Measurements from ENCODE around the gene ANKRD50. TPM values are rescaled to one million over a fixed set of nuclear protein-coding genes. Genes with fewer than 3 reads are reported as not detected.

Gene ANKRD50
- total RNA-seq, 1 experiment from 2014 or later = 8.7 TPM

GRCh38 chr4:124710015-124710741 is 2.4 kb downstream of the ANKRD50 start:
- DNase-seq (ENCODE audit: low spot score) = no peak

GRCh38 chr4:124708517-124709300 is 3.8 kb downstream of the ANKRD50 start:
- no peak for DNase-seq (ENCODE audit: low spot score)

GRCh38 chr4:124705393-124705792 is 7.1 kb downstream of the ANKRD50 start:
- no peak for DNase-seq (ENCODE audit: low spot score)

GRCh38 chr4:124703154-124703553 is 9.4 kb downstream of the ANKRD50 start:
- DNase-seq (ENCODE audit: low spot score) = no peak

- no peak for DNase-seq (ENCODE audit: low spot score)
Observed at GRCh38 chr4:124697441-124697840, 15.1 kb downstream of the ANKRD50 start.

GRCh38 chr4:124696182-124696581 is 16.4 kb downstream of the ANKRD50 start:
- no peak for DNase-seq (ENCODE audit: low spot score)

- no peak for DNase-seq (ENCODE audit: low spot score)
Observed at GRCh38 chr4:124694946-124695598, 17.5 kb downstream of the ANKRD50 start.

GRCh38 chr4:124694306-124694705 is 18.2 kb downstream of the ANKRD50 start:
- no peak for DNase-seq (ENCODE audit: low spot score)

GRCh38 chr4:124691801-124692200 is 20.7 kb downstream of the ANKRD50 start:
- no peak for DNase-seq (ENCODE audit: low spot score)

GRCh38 chr4:124686279-124686678 is 26.3 kb downstream of the ANKRD50 start:
- DNase-seq (ENCODE audit: low spot score) = no peak

GRCh38 chr4:124685851-124686250 is 26.7 kb downstream of the ANKRD50 start:
- no peak for DNase-seq (ENCODE audit: low spot score)

GRCh38 chr4:124684301-124684700 is 28.2 kb downstream of the ANKRD50 start:
- DNase-seq (ENCODE audit: low spot score) = no peak

- no peak for DNase-seq (ENCODE audit: low spot score)
Observed at GRCh38 chr4:124682384-124682783, 30.1 kb downstream of the ANKRD50 start.

GRCh38 chr4:124666496-124666895 is 46.0 kb downstream of the ANKRD50 start:
- no peak for DNase-seq (ENCODE audit: low spot score)

GRCh38 chr4:124658795-124659194 is 53.7 kb downstream of the ANKRD50 start:
- DNase-seq (ENCODE audit: low spot score) = no peak

- DNase-seq (ENCODE audit: low spot score) = no peak
Observed at GRCh38 chr4:124650614-124651013, 61.9 kb downstream of the ANKRD50 start.

- DNase-seq (ENCODE audit: low spot score) = no peak
Observed at GRCh38 chr4:124647599-124647998, 64.9 kb downstream of the ANKRD50 start.

GRCh38 chr4:124644621-124645020 is 67.9 kb downstream of the ANKRD50 start:
- DNase-seq (ENCODE audit: low spot score) = no peak

GRCh38 chr4:124642846-124643245 is 69.7 kb downstream of the ANKRD50 start:
- DNase-seq (ENCODE audit: low spot score) = no peak

- DNase-seq (ENCODE audit: low spot score) = peak; percentile 47
Observed at GRCh38 chr4:124641715-124642381, 70.7 kb downstream of the ANKRD50 start.

GRCh38 chr4:124640022-124640730 is 72.4 kb downstream of the ANKRD50 start:
- DNase-seq (ENCODE audit: low spot score) = peak; percentile 65

Data from H4 (cell line).